ENCODE measurements around the gene PIP5KL1. TPM values are rescaled to one million over a fixed set of nuclear protein-coding genes. Genes with fewer than 3 reads are reported as not detected.

The PIP5KL1 gene
- total and polyA plus RNA-seq, 2 of the 4 experiments (the other 2 are of a cell fraction): 0.36 to 3.6 TPM

GRCh38 chr9:127971357-127972235, 41.0 kb upstream of the PIP5KL1 start (continued):
- TF ChIP-seq, protein P1, sequence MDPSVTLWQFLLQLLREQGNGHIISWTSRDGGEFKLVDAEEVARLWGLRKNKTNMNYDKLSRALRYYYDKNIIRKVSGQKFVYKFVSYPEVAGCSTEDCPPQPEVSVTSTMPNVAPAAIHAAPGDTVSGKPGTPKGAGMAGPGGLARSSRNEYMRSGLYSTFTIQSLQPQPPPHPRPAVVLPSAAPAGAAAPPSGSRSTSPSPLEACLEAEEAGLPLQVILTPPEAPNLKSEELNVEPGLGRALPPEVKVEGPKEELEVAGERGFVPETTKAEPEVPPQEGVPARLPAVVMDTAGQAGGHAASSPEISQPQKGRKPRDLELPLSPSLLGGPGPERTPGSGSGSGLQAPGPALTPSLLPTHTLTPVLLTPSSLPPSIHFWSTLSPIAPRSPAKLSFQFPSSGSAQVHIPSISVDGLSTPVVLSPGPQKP (IDR thresholded peaks at IDR 0.05; ENCODE audit: borderline replicate concordance, low read depth, low read length): no peak

All from IMR-90 (cell line).